PC-9 (cell line): Measurements from ENCODE around the gene TP53BP2. TPM values are rescaled to one million over a fixed set of nuclear protein-coding genes. Genes with fewer than 3 reads are reported as not detected.
"Not testable (repeated sequence)": the region's sequence is repeated elsewhere in the genome, so short reads cannot be mapped to it uniquely, and the experiment has no call there.

Experiments
- BruUV-seq: library from RNA; stranded (reverse); fragments of 400-500 nt; replicated peaks from 2 replicates; lab custom pipeline; 2021; lab: Mats Ljungman, UMichigan
- CTCF ChIA-PET: fragments of 300-600 bp; sonication (Branson Sonifier 250); formaldehyde crosslinking; loops from one replicate; lab custom pipeline; 2022; ENCODE audit warnings: antibody characterized with exemption; lab: Charles Lee
- POLR2A ChIA-PET: fragments of 300-600 bp; sonication (Branson Sonifier 250); formaldehyde crosslinking; loops from one replicate; lab custom pipeline; 2022; ENCODE audit warnings: antibody characterized with exemption; ENCODE audit not compliant: unreplicated experiment; lab: Charles Lee
- DNase-seq, 2 experiments: peaks; one replicate each; pipeline versions ENCODE4 v3.0.0 to v3.0.0-alpha.2; 2015 to 2022; ENCODE audit warnings: mixed read lengths in 1 of 2
- H2AFZ ChIP-seq: fragments of 200-600 bp; sonication (generic); 2 replicates; pipeline ENCODE4 v1.8.1; 2017; ENCODE audit warnings: antibody characterized with exemption
- H3F3A ChIP-seq: fragments of 200-600 bp; sonication (generic); 2 replicates; pipeline ENCODE4 v1.8.1; 2017; ENCODE audit warnings: antibody characterized with exemption, mild to moderate bottlenecking, low read depth; ENCODE audit not compliant: insufficient read depth
- H3K27ac ChIP-seq: fragments of 200-600 bp; sonication (generic); 2 replicates; pipeline ENCODE4 v1.6.1; 2016; ENCODE audit warnings: mixed run types
- H3K27me3 ChIP-seq: fragments of 200-600 bp; sonication (generic); 2 replicates; pipeline ENCODE4 v1.6.1; 2016; ENCODE audit warnings: low read depth, mixed run types; ENCODE audit not compliant: insufficient read depth
- H3K36me3 ChIP-seq: fragments of 200-600 bp; sonication (generic); 2 replicates; pipeline ENCODE4 v1.6.1; 2016; ENCODE audit warnings: low read depth, mixed run types
- H3K4me1 ChIP-seq: fragments of 200-600 bp; sonication (generic); replicated peaks from 2 replicates; pipeline ENCODE4 v1.6.1; 2016; ENCODE audit warnings: mixed run types; ENCODE audit not compliant: insufficient read depth
- H3K4me2 ChIP-seq: fragments of 200-600 bp; sonication (generic); 2 replicates; pipeline ENCODE4 v1.6.1; 2017; ENCODE audit warnings: mixed run types
- H3K4me3 ChIP-seq: fragments of 200-600 bp; sonication (generic); 2 replicates; pipeline ENCODE4 v1.6.1; 2016; ENCODE audit warnings: mixed run types
- H3K79me2 ChIP-seq: fragments of 200-600 bp; sonication (generic); 2 replicates; pipeline ENCODE4 v1.6.1; 2017; ENCODE audit warnings: low read depth, mixed run types
- H3K9me2 ChIP-seq: fragments of 200-600 bp; sonication (generic); 2 replicates; pipeline ENCODE4 v1.8.1; 2017; ENCODE audit warnings: mild to moderate bottlenecking; ENCODE audit not compliant: insufficient read depth
- H3K9me3 ChIP-seq: fragments of 200-600 bp; sonication (generic); 2 replicates; pipeline ENCODE4 v1.8.1; 2016; ENCODE audit warnings: low read depth; ENCODE audit not compliant: insufficient read depth
- H4K20me1 ChIP-seq: fragments of 200-600 bp; sonication (generic); 2 replicates; pipeline ENCODE4 v1.8.1; 2017; ENCODE audit not compliant: insufficient read depth
- EZH2 ChIP-seq: fragments of 200-600 bp; sonication (generic); IDR thresholded peaks from 2 replicates; pipeline ENCODE4 v1.8.0; 2017; ENCODE audit warnings: antibody characterized with exemption, low read depth
- intact Hi-C: fragments of 100-400 bp; cut with micrococcal nuclease; formaldehyde crosslinking; loops from one replicate; pipeline ENCODE4 v1.10.0; 2022; ENCODE audit not compliant: unreplicated experiment
- total RNA-seq: library from RNA; stranded (reverse); gene quantifications from 2 replicates; pipeline ENCODE4 v1.2.3, GENCODE V29; 2021
- TF ChIP-seq, protein P1 (sequence below): fragments of 200-600 bp; sonication (generic); conservative IDR thresholded peaks from 2 replicates; pipeline ENCODE4 v1.6.1; 2017; ENCODE audit warnings: mixed run types, antibody characterized with exemption, mild to moderate bottlenecking, moderate library complexity

The TP53BP2 gene
- total RNA-seq, 1 experiment from 2014 or later, result 63.1 TPM

DNA sequence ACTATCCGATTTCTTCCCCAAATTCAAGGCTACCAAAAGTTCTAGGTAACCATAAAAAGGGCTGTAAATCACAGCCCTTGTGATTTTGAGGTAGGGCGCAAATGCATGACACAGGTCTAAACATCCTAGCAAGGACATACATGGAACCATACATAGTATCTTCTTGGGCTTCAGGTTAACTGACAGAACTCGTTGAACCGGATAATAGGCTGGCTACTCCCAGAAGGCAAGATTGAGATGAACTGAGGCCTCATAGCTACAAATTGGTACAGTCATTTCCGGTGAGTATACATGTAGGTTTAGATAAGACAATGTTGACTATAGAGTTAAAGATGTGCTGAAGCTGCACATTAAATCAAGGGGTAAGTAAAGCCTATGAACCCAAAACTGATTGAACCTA lies 27.3 kb upstream of the TP53BP2 start:
- intact Hi-C loops, result no loop called here
- no peak for DNase-seq
- no peaks in the 10 kb centered on the region for H3K9me3 ChIP-seq
- H3K4me1 ChIP-seq, result 0 out of 2 replicates have a peak, but pooled peaks cover 10% of the 10 kb centered on the region
- H3K36me3 ChIP-seq, result no peaks in the 10 kb centered on the region
- no TSS peak for BruUV-seq
- H3K4me2 ChIP-seq, result no peak overlapping the region
- no peak overlapping the region for H3K4me3 ChIP-seq
- H2AFZ ChIP-seq, result no peak overlapping the region
- no peaks in the 10 kb centered on the region for H4K20me1 ChIP-seq
- H3K79me2 ChIP-seq, result no peaks in the 10 kb centered on the region
- ChIA-PET POLR2A (interaction anchor here (0.5 to 0.6 kb wide), 2 partner anchors 36 to 1905 kb away, joined by 3 to 4 read pairs; no protein-coding TSS in a partner anchor), CTCF (no interaction called here)
- H3F3A ChIP-seq, result no peaks in the 10 kb centered on the region; the same call in 1 of the 2 replicates
- H3K27ac ChIP-seq, result no peak overlapping the region
- H3K27me3 ChIP-seq, result no peaks in the 10 kb centered on the region
- no peaks in the 10 kb centered on the region for H3K9me2 ChIP-seq
- TF ChIP-seq EZH2, result no peak
- TF ChIP-seq, protein P1, sequence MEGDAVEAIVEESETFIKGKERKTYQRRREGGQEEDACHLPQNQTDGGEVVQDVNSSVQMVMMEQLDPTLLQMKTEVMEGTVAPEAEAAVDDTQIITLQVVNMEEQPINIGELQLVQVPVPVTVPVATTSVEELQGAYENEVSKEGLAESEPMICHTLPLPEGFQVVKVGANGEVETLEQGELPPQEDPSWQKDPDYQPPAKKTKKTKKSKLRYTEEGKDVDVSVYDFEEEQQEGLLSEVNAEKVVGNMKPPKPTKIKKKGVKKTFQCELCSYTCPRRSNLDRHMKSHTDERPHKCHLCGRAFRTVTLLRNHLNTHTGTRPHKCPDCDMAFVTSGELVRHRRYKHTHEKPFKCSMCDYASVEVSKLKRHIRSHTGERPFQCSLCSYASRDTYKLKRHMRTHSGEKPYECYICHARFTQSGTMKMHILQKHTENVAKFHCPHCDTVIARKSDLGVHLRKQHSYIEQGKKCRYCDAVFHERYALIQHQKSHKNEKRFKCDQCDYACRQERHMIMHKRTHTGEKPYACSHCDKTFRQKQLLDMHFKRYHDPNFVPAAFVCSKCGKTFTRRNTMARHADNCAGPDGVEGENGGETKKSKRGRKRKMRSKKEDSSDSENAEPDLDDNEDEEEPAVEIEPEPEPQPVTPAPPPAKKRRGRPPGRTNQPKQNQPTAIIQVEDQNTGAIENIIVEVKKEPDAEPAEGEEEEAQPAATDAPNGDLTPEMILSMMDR, result no peak

DNA sequence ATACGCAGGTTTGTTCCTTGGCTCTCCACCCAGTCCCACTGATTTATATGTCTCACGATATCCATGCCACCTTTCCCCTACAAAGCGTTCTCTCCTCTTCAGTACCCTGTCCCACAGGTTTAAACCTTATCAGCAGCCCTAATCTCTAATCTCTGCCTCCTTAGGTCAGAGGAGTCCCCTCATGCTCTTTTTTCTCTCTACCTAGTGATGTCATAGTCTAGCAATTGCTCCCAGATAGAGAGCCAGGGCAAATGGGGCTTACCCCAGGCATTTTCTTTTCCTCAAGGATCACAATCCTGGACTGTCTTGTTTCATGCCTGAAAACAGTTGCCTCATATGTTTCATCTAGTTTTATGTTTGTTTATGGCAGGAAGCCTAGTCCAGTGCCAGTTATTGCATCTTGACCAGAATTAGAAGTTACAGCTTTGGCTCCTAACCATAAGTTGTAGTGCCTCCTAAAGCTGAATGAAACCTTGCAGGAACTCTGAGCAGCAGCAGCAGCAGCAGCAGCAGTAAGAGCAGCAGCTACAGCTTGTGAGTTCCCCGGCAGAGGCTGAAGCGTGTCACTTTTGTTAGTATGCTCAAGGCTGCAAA lies 26.7 kb upstream of the TP53BP2 start:
- POLR2A ChIA-PET, result interaction anchor here (0.5 kb wide), 1 partner anchor 35 kb away, joined by 4 read pairs; no protein-coding TSS in a partner anchor
- H3K4me1 ChIP-seq, result 0 out of 2 replicates have a peak, but pooled peaks cover 10% of the 10 kb centered on the region
- intact Hi-C loops, result no loop called here
- no TSS peak for BruUV-seq
- H3K36me3 ChIP-seq, result no peaks in the 10 kb centered on the region
- no peaks in the 10 kb centered on the region for H4K20me1 ChIP-seq
- H3K27ac ChIP-seq, result no peak overlapping the region
- no peak overlapping the region for H3K4me2 ChIP-seq
- H3K27me3 ChIP-seq, result no peaks in the 10 kb centered on the region
- no peak overlapping the region for H2AFZ ChIP-seq
- no peaks in the 10 kb centered on the region for H3K9me2 ChIP-seq
- CTCF ChIA-PET, result no interaction called here
- no peak for TF ChIP-seq EZH2
- TF ChIP-seq, protein P1, result no peak
- no peak overlapping the region for H3K4me3 ChIP-seq
- H3K9me3 ChIP-seq, result no peaks in the 10 kb centered on the region
- no peaks in the 10 kb centered on the region for H3K79me2 ChIP-seq
- no peak for DNase-seq
- no peaks in the 10 kb centered on the region; the same call in 1 of the 2 replicates for H3F3A ChIP-seq

DNA sequence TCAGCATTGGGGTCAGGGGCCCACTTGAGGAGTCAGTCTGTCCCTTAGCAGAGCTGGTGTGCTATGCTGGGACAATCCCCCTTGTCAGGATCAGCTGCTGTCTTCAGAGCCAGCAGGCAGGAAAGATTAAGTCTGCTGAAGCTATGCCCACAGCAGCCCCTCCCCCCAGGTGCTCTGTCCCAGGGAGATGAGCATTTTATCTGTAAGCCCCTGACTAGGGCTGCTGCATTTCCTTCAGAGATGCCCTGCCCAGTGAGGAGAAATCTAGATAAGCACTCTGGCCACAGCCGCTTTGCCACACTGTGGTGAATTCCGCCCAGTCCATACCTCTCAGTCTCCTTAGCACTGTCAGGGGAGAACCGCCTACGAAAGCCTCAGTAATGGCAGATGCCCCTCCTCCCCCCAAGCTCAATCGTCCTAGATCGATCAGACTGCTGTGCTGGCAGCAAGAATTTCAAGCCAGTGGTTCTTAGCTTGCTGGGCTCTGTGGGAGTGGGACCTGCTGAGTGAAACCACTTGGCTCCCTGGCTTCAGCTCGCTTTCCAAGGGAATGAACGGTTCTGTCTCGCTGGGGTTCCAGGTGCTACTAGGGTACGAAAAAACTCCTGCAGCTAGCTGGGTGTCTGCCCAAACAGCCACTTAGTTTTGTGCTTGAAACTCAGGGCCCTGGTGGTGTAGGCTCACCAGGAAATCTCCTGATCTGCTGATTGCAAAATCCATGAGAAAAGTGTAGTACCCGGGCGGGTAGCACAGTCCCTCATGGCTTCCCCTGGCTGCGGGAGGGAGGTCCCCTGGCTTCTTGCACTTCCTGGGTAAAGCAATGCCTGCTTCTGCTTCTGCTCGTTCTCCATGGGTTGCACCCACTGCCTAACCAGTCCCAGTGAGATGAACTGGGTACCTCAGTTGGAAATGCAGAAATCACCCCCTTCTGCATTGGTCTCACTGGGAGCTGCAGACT lies 25.1 kb upstream of the TP53BP2 start:
- no peak for DNase-seq
- Histone ChIP-seq H3K9me3 (no peaks in the 10 kb centered on the region), H4K20me1 (no peaks in the 10 kb centered on the region), H3K4me1 (0 out of 2 replicates have a peak, but pooled peaks cover 10% of the 10 kb centered on the region), H2AFZ (no peak overlapping the region), H3K36me3 (no peaks in the 10 kb centered on the region), H3K27ac (no peak overlapping the region), H3K79me2 (no peaks in the 10 kb centered on the region), H3K9me2 (no peaks in the 10 kb centered on the region), H3F3A (no peaks in the 10 kb centered on the region; the same call in 1 of the 2 replicates), H3K4me3 (no peak overlapping the region), H3K4me2 (no peak overlapping the region), H3K27me3 (no peaks in the 10 kb centered on the region)
- POLR2A ChIA-PET, result no interaction called here
- intact Hi-C loops, result no loop called here
- TF ChIP-seq EZH2, result no peak
- TF ChIP-seq, protein P1, result no peak
- BruUV-seq, result no TSS peak
- CTCF ChIA-PET, result interaction anchor here (0.6 kb wide), 1 partner anchor 1224 kb away, joined by 4 read pairs; no protein-coding TSS in a partner anchor

DNA sequence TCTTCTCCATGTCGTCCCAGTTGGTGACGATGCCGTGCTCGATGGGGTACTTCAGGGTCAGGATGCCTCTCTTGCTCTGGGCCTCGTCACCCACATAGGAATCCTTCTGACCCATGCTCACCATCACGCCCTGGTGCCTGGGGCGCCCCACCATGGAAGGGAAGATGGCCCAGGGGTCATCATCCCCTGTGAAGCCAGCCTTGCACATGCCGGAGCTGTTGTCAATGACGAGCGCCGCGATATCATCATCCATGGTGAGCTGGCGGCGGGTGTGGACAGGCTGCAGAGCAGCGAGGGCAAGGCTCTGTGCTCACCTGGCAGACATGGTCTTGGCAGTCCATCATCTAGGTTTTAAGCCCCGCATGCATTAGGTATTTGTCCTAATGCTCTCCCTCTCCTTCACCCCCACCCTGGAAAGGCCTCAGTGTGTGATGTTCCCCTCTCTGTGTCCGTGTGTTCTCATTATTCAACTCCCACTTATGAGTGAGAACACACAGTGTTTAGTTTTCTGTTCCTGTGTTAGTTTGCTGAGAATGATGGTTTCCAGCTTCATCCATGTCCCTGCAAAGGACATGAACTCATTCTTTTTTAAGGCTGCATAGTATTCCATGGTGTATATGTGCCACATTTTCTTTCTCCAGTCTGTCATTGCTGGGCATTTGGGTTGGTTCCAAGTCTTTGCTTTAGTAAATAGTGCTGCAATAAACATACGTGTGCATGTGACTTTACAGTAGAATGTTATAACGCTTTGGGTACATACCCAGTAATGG lies 19.0 kb upstream of the TP53BP2 start:
- H3K4me3 ChIP-seq, H3K36me3 ChIP-seq, H3K4me2 ChIP-seq, DNase-seq, H3K9me2 ChIP-seq, BruUV-seq, H3K79me2 ChIP-seq, CTCF ChIA-PET, H3K4me1 ChIP-seq, H3F3A ChIP-seq, H3K27me3 ChIP-seq, H3K27ac ChIP-seq, H3K9me3 ChIP-seq, POLR2A ChIA-PET, H4K20me1 ChIP-seq, H2AFZ ChIP-seq, intact Hi-C loops: not testable (repeated sequence)
